Measurements from ENCODE around the gene GDI2. TPM values are rescaled to one million over a fixed set of nuclear protein-coding genes. Genes with fewer than 3 reads are reported as not detected.

GDI2 gene
- 100 to 1,000 TPM; 186 to 218 TPM for total RNA-seq

GRCh38 chr10:5813341-5814109 lies at the start of gene GDI2:
GDI2 (minus strand) TSS chr10:5813434; CDS start chr10:5813258, 176 bp downstream.
- Histone ChIP-seq H3K4me1 (replicated peaks) (peaks cover 5% of the 10 kb centered on the region), H3K36me3 (no peaks in the 10 kb centered on the region), H3K4me3 (peak within 1 kb of the TSS; percentile 74 to 95), H3K9me3 (no peaks in the 10 kb centered on the region), H3K27me3 (replicated peaks; ENCODE audit: insufficient read depth) (no peaks in the 10 kb centered on the region), H3K27ac (peak within 1 kb of the TSS; percentile 89 to 96)
- DNase-seq (ENCODE audit: low spot score): peak; percentile 95
- intact Hi-C loops (cut with DNase I): loop anchor here (1.0 to 10.0 kb wide), 3 partner anchors 77 to 279 kb away; partner anchors contain the start of genes FBH1 and TASOR2
- TF ChIP-seq CTCF (IDR thresholded peaks at IDR 0.05) (peak in 1 of 4 experiments; percentile 28), POLR2AphosphoS5 (IDR thresholded peaks at IDR 0.05) (peak; percentile 82), POLR2A (IDR thresholded peaks at IDR 0.05) (peak; percentile 91)
- under 1% methylated on average over 61 of the region's 77 CpGs for WGBS

GRCh38 chr10:5862360-5862961 lies 49.2 kb upstream of the GDI2 start:
- WGBS: 96% methylated on average over 7 of the region's 7 CpGs
- no peaks in the 10 kb centered on the region for H3K27me3 ChIP-seq (replicated peaks; ENCODE audit: insufficient read depth)
- intact Hi-C loops (cut with DNase I): no loop called here
- no peak overlapping the region for H3K4me3 ChIP-seq
- H3K9me3 ChIP-seq: no peaks in the 10 kb centered on the region
- no peaks in the 10 kb centered on the region for H3K36me3 ChIP-seq
- H3K4me1 ChIP-seq (replicated peaks): no peaks in the 10 kb centered on the region
- no peak overlapping the region for H3K27ac ChIP-seq
- TF ChIP-seq CTCF (IDR thresholded peaks at IDR 0.05) (no peak), POLR2A (IDR thresholded peaks at IDR 0.05) (no peak), POLR2AphosphoS5 (IDR thresholded peaks at IDR 0.05) (no peak)
- DNase-seq (ENCODE audit: low spot score): no peak

GRCh38 chr10:5860066-5860465 lies 46.8 kb upstream of the GDI2 start:
- no peak for DNase-seq (ENCODE audit: low spot score)
- H3K27me3 ChIP-seq (replicated peaks; ENCODE audit: insufficient read depth): no peaks in the 10 kb centered on the region
- H3K4me3 ChIP-seq: no peak overlapping the region
- H3K4me1 ChIP-seq (replicated peaks): no peaks in the 10 kb centered on the region
- 84% methylated on average over 7 of the region's 7 CpGs for WGBS
- no peaks in the 10 kb centered on the region for H3K36me3 ChIP-seq
- H3K27ac ChIP-seq: no peak overlapping the region
- no peak for TF ChIP-seq POLR2A (IDR thresholded peaks at IDR 0.05)
- no peak for TF ChIP-seq POLR2AphosphoS5 (IDR thresholded peaks at IDR 0.05)
- TF ChIP-seq CTCF (IDR thresholded peaks at IDR 0.05): no peak
- intact Hi-C loops (cut with DNase I): no loop called here
- H3K9me3 ChIP-seq: no peaks in the 10 kb centered on the region

- intact Hi-C loops (cut with DNase I): no loop called here
- H3K4me1 ChIP-seq (replicated peaks): no peaks in the 10 kb centered on the region
- no peak overlapping the region for H3K4me3 ChIP-seq
- no peak for DNase-seq (ENCODE audit: low spot score)
- 91% methylated on average over 5 of the region's 5 CpGs for WGBS
- TF ChIP-seq POLR2AphosphoS5 (IDR thresholded peaks at IDR 0.05) (no peak), POLR2A (IDR thresholded peaks at IDR 0.05) (no peak), CTCF (IDR thresholded peaks at IDR 0.05) (no peak)
- H3K36me3 ChIP-seq: no peaks in the 10 kb centered on the region
- H3K27me3 ChIP-seq (replicated peaks; ENCODE audit: insufficient read depth): no peaks in the 10 kb centered on the region
- H3K9me3 ChIP-seq: no peaks in the 10 kb centered on the region
- H3K27ac ChIP-seq: no peak overlapping the region
These were observed 45.6 kb upstream of the GDI2 start for GRCh38 chr10:5858811-5859210.

GRCh38 chr10:5856701-5857004 lies 43.4 kb upstream of the GDI2 start:
- 61% methylated on average over 7 of the region's 7 CpGs for WGBS

More at GRCh38 chr10:5856701-5857004, 43.4 kb upstream of the GDI2 start:
- Histone ChIP-seq H3K27ac (no peak overlapping the region), H3K36me3 (no peaks in the 10 kb centered on the region), H3K27me3 (replicated peaks; ENCODE audit: insufficient read depth) (no peaks in the 10 kb centered on the region), H3K4me1 (replicated peaks) (no peaks in the 10 kb centered on the region), H3K4me3 (no peak overlapping the region), H3K9me3 (no peaks in the 10 kb centered on the region)
- intact Hi-C loops (cut with DNase I): no loop called here
- DNase-seq (ENCODE audit: low spot score): no peak
- no peak for TF ChIP-seq POLR2A (IDR thresholded peaks at IDR 0.05)
- TF ChIP-seq POLR2AphosphoS5 (IDR thresholded peaks at IDR 0.05): no peak
- no peak for TF ChIP-seq CTCF (IDR thresholded peaks at IDR 0.05)

Measured in prostate gland (tissue), 2 donors.